HCT116 (cell line): ENCODE data around the gene FER. TPM values are rescaled to one million over a fixed set of nuclear protein-coding genes. Genes with fewer than 3 reads are reported as not detected.

Experiments
- ATAC-seq: fragments of 200-7000 bp; cut with Tn5 transposase; 2 replicates; pipeline ENCODE4 v1.9.1; 2020; ENCODE audit warnings: mild to moderate bottlenecking, moderate library complexity
- BruUV-seq: library from RNA; stranded (reverse); fragments of 400-500 nt; replicated peaks from 2 replicates; lab custom pipeline; 2021; lab: Mats Ljungman, UMichigan
- CTCF ChIA-PET: fragments of 300-600 bp; sonication (Branson Sonifier 250); formaldehyde crosslinking; loops from one replicate; lab custom pipeline; 2021; ENCODE audit warnings: antibody characterized with exemption; lab: Charles Lee
- POLR2A ChIA-PET: fragments of 300-600, 350-600 bp; sonication (Branson Sonifier 250); formaldehyde crosslinking; loops from one replicate; lab custom pipeline; 2021; ENCODE audit warnings: antibody characterized with exemption; lab: Charles Lee
- RAD21 ChIA-PET, 2 experiments: fragments of 300-600 bp; sonication (Branson Sonifier 250); formaldehyde crosslinking; loops; one replicate each; lab custom pipeline; 2023; ENCODE audit warnings: low total read pairs in 2 of 2; ENCODE audit not compliant: uncharacterized antibody in 2 of 2, unreplicated experiment in 2 of 2, low non-redundant PET in 1 of 2; lab: Charles Lee
- DNase-seq: peaks from one replicate; pipeline ENCODE4 v3.0.0-alpha.2; 2010; ENCODE audit warnings: low read depth, low spot score
- H2AFZ ChIP-seq: fragments of 200-600 bp; shearing (Covaris generic), sonication (generic); 2 replicates; pipeline ENCODE4 v1.6.1; 2017; ENCODE audit warnings: low read depth, mixed run types, mixed read lengths, antibody characterized with exemption, low read length; ENCODE audit not compliant: poor library complexity, severe bottlenecking
- H3K27ac ChIP-seq: 2 replicates; pipeline ENCODE4 v1.5.1; 2012; ENCODE audit warnings: low read depth, low read length
- H3K27me3 ChIP-seq: fragments of 200-600 bp; sonication (generic); 2 replicates; pipeline ENCODE4 v1.6.1; 2016; ENCODE audit warnings: mixed run types, low read length, mixed read lengths; ENCODE audit not compliant: insufficient read depth
- H3K36me3 ChIP-seq, 2 experiments: fragments of 200-500 bp in 1 of 2; fragments of 200-600 bp in 1 of 2; sonication (Bioruptor generic) in 1 of 2; sonication (generic) in 1 of 2; 2 replicates each; pipeline versions ENCODE4 v1.5.1 to v1.6.1; 2014 to 2016; ENCODE audit warnings: low read length in 2 of 2, inconsistent platforms in 1 of 2, mixed read lengths in 1 of 2, mixed run types in 1 of 2; ENCODE audit not compliant: insufficient read depth in 2 of 2, control insufficient read depth in 1 of 2
- H3K4me1 ChIP-seq, 2 experiments: fragments of 200-600 bp in 1 of 2; sonication (generic) in 1 of 2; 2 replicates each; pipeline versions ENCODE4 v1.5.1 to v1.6.1; 2012 to 2017; ENCODE audit warnings: low read length in 2 of 2, inconsistent platforms in 1 of 2, mild to moderate bottlenecking in 1 of 2, mixed read lengths in 1 of 2, mixed run types in 1 of 2, moderate library complexity in 1 of 2; ENCODE audit not compliant: insufficient read depth in 2 of 2, control insufficient read depth in 1 of 2
- H3K4me2 ChIP-seq: fragments of 200-600 bp; sonication (generic); 2 replicates; pipeline ENCODE4 v1.6.1; 2017; ENCODE audit warnings: mixed run types, low read length, mixed read lengths
- H3K4me3 ChIP-seq, 2 experiments: fragments of 200-600 bp in 1 of 2; sonication (generic) in 1 of 2; replicated peaks in 1 of 2; 2 replicates each; pipeline ENCODE4 v1.5.1; 2011 to 2016; ENCODE audit warnings: low read length in 2 of 2, control low read depth in 1 of 2, low read depth in 1 of 2, mild to moderate bottlenecking in 1 of 2, mixed read lengths in 1 of 2, mixed run types in 1 of 2
- H3K79me2 ChIP-seq: fragments of 200-600 bp; sonication (generic); 2 replicates; pipeline ENCODE4 v1.6.1; 2017; ENCODE audit warnings: mild to moderate bottlenecking, mixed run types, low read length, moderate library complexity, mixed read lengths; ENCODE audit not compliant: insufficient read depth
- H3K9ac ChIP-seq: fragments of 200-600 bp; sonication (generic); 2 replicates; pipeline ENCODE4 v1.6.1; 2016; ENCODE audit warnings: low read length, mixed read lengths
- H3K9me2 ChIP-seq: fragments of 200-600 bp; sonication (generic), shearing (Covaris generic); 2 replicates; pipeline ENCODE4 v1.6.1; 2017; ENCODE audit warnings: mixed run types, mild to moderate bottlenecking, moderate library complexity; ENCODE audit not compliant: insufficient read depth
- H3K9me3 ChIP-seq, 2 experiments: fragments of 200-500 bp in 1 of 2; fragments of 200-600 bp in 1 of 2; sonication (Bioruptor generic) in 1 of 2; sonication (generic) in 1 of 2; 2 replicates each; pipeline ENCODE4 v1.6.1; 2014 to 2017; ENCODE audit warnings: low read length in 2 of 2, mixed read lengths in 2 of 2, inconsistent platforms in 1 of 2, low read depth in 1 of 2, mild to moderate bottlenecking in 1 of 2, mixed run types in 1 of 2, moderate library complexity in 1 of 2; ENCODE audit not compliant: control insufficient read depth in 1 of 2, insufficient read depth in 1 of 2
- H4K20me1 ChIP-seq: fragments of 200-600 bp; sonication (generic), shearing (Covaris generic); 2 replicates; pipeline ENCODE4 v1.6.1; 2017; ENCODE audit warnings: mixed run types, mild to moderate bottlenecking, moderate library complexity; ENCODE audit not compliant: insufficient read depth
- ELF1 ChIP-seq: IDR thresholded peaks from 2 replicates; pipeline ENCODE4 v1.6.1; 2012; ENCODE audit warnings: low read depth, borderline replicate concordance
- JUND ChIP-seq: IDR thresholded peaks from 2 replicates; pipeline ENCODE4 v1.6.1; 2012
- MAX ChIP-seq: IDR thresholded peaks from 2 replicates; pipeline ENCODE4 v1.6.1; 2012
- POLR2A ChIP-seq: IDR thresholded peaks from 2 replicates; pipeline ENCODE4 v1.7.0; 2011; ENCODE audit warnings: borderline replicate concordance; ENCODE audit not compliant: insufficient read depth, insufficient read length; ENCODE audit errors: extremely low read depth
- REST ChIP-seq: IDR thresholded peaks from 2 replicates; pipeline ENCODE4 v1.6.1; 2012; ENCODE audit warnings: low read depth
- SIN3A ChIP-seq: IDR thresholded peaks from 2 replicates; pipeline ENCODE4 v1.6.1; 2012; ENCODE audit warnings: low read depth
- SP1 ChIP-seq: IDR thresholded peaks from 2 replicates; pipeline ENCODE4 v1.6.1; 2012; ENCODE audit warnings: low read depth
- TCF7L2 ChIP-seq: IDR thresholded peaks from 2 replicates; pipeline ENCODE4 v1.7.0; 2011; ENCODE audit warnings: borderline replicate concordance, inconsistent platforms; ENCODE audit not compliant: insufficient read depth, insufficient read length; ENCODE audit errors: extremely low read depth
- YY1 ChIP-seq: IDR thresholded peaks from 2 replicates; pipeline ENCODE4 v1.6.1; 2011; ENCODE audit warnings: low read length, low read depth, moderate library complexity, mild to moderate bottlenecking; ENCODE audit not compliant: insufficient replicate concordance; ENCODE audit errors: extremely low read depth
- ZBTB33 ChIP-seq: IDR thresholded peaks from 2 replicates; pipeline ENCODE4 v1.6.1; 2011; ENCODE audit warnings: mild to moderate bottlenecking, low read length, moderate library complexity; ENCODE audit not compliant: insufficient replicate concordance; ENCODE audit errors: extremely low read depth
- ZNF274 ChIP-seq: fragments of 200-500 bp; sonication (Bioruptor generic); IDR thresholded peaks from 2 replicates; pipeline ENCODE4 v1.6.1; 2014; ENCODE audit warnings: mild to moderate bottlenecking, low read depth, low read length, inconsistent platforms
- intact Hi-C: fragments of 100-400 bp; cut with micrococcal nuclease; formaldehyde crosslinking; loops from 2 replicates; pipeline ENCODE4 v1.10.0; 2022
- total RNA-seq: library from RNA; stranded (reverse); gene quantifications from one replicate; pipeline ENCODE4 v1.2.1, GENCODE V29; 2021; ENCODE audit not compliant: unreplicated experiment

Gene FER
- total RNA-seq, 1 experiment from 2014 or later: 32.0 TPM

GRCh38 chr5:109027983-109028607 lies 280.4 kb downstream of the FER start:
- H3K27ac ChIP-seq: no peak overlapping the region
- H3K9me3 ChIP-seq: no peaks in the 10 kb centered on the region
- H2AFZ ChIP-seq: no peak overlapping the region
- H3K36me3 ChIP-seq: no peaks in the 10 kb centered on the region; a peak in 1 of 4 replicates
- H3K27me3 ChIP-seq: no peaks in the 10 kb centered on the region
- no peaks in the 10 kb centered on the region for H4K20me1 ChIP-seq
- no peak for ATAC-seq
- POLR2A ChIA-PET: no interaction called here
- CTCF ChIA-PET: no interaction called here
- no peak for DNase-seq
- no peak overlapping the region for H3K4me3 ChIP-seq
- H3K4me2 ChIP-seq: no peak overlapping the region
- no TSS peak for BruUV-seq
- H3K9ac ChIP-seq: no peak overlapping the region
- RAD21 ChIA-PET: no interaction called here
- no peaks in the 10 kb centered on the region for H3K4me1 ChIP-seq
- TF ChIP-seq POLR2A (no peak), ZNF274 (no peak), MAX (no peak), REST (no peak), JUND (no peak), SP1 (no peak), YY1 (no peak), SIN3A (no peak), TCF7L2 (no peak), ZBTB33 (no peak), ELF1 (no peak)
- TF ChIP-seq, all 23 proteins: peak for 0
- intact Hi-C loops: no loop called here
- no peaks in the 10 kb centered on the region for H3K9me2 ChIP-seq
- H3K79me2 ChIP-seq: no peaks in the 10 kb centered on the region
